ENCODE measurements around the gene DRC1. TPM values are rescaled to one million over a fixed set of nuclear protein-coding genes. Genes with fewer than 3 reads are reported as not detected.
A peak's percentile ranks its signal among the peaks of the same experiment; 100 is the strongest.

DRC1 gene
- total and polyA plus RNA-seq, 2 of the 4 experiments (the other 2 are of a cell fraction) = 0.18 TPM; not detected in 1

- H3K18ac ChIP-seq (ENCODE audit: low read depth, low read length) = no peak overlapping the region
- no peak overlapping the region for H4K8ac ChIP-seq (ENCODE audit: low read depth in 2 of 2, low read length in 2 of 2)
- no peaks in the 10 kb centered on the region for H3K9me3 ChIP-seq (ENCODE audit: control insufficient read depth, insufficient read depth, low read length)
- peak overlapping the region; percentile 51; the same call in 1 of the 2 replicates for H3K23ac ChIP-seq (ENCODE audit: low read depth, low read length)
- ATAC-seq (ENCODE audit: low read depth) = no peak
- H2BK15ac ChIP-seq (ENCODE audit: low read depth, low read length) = no peak overlapping the region
- H2BK120ac ChIP-seq (ENCODE audit: low read depth, low read length) = no peak overlapping the region
- DNase-seq = peak; percentile 21
- H3K9ac ChIP-seq (ENCODE audit: low read depth, low read length) = no peak overlapping the region
- dilution Hi-C loops (cut with HindIII; ENCODE audit: low sequenced_read_pairs, unreplicated experiment) = no loop called here
- no TSS peak for BruUV-seq (replicated peaks)
- no peak for TF ChIP-seq BHLHE40 (IDR thresholded peaks at IDR 0.05; ENCODE audit: low read depth, low read length)
- no peak for TF ChIP-seq NFE2L2 (IDR thresholded peaks at IDR 0.05; ENCODE audit: low read depth, low read length)
- no peak for TF ChIP-seq MAZ (IDR thresholded peaks at IDR 0.05; ENCODE audit: borderline replicate concordance, low read depth, low read length)
- 0 out of 2 replicates have a peak overlapping the region, but pooled peaks have one; percentile 33 for H4K91ac ChIP-seq (ENCODE audit: insufficient read depth, low read depth, low read length)
- H3K14ac ChIP-seq (replicated peaks; ENCODE audit: low read depth, low read length) = no peak overlapping the region
- H2AK5ac ChIP-seq (ENCODE audit: low read depth, low read length) = peak overlapping the region; percentile 40; the same call in 1 of the 2 replicates
- in situ Hi-C loops (cut with MboI; ENCODE audit: low sequenced_read_pairs) = no loop called here
- H2AK9ac ChIP-seq (replicated peaks; ENCODE audit: low read depth, low read length, poor library complexity) = no peak overlapping the region
- no peaks in the 10 kb centered on the region for H3K27me3 ChIP-seq (ENCODE audit: control insufficient read depth, insufficient read depth, low read length)
- H3K4me1 ChIP-seq (ENCODE audit: control insufficient read depth, insufficient read depth, low read length) = peaks cover 8% of the 10 kb centered on the region
- H3K36me3 ChIP-seq (ENCODE audit: control insufficient read depth, insufficient read depth, low read length) = no peaks in the 10 kb centered on the region
- H3K27ac ChIP-seq (ENCODE audit: insufficient read depth, low read length) = no peak overlapping the region
- H4K5ac ChIP-seq (ENCODE audit: low read depth, low read length) = no peak overlapping the region
- H3K79me1 ChIP-seq (ENCODE audit: low read depth in 1 of 2, low read length in 2 of 2) = peaks cover 18 to 73% of the 10 kb centered on the region in 2 experiments
- no peak overlapping the region for H3K4me2 ChIP-seq (ENCODE audit: low read depth, low read length)
- intact Hi-C loops (cut with micrococcal nuclease) = no loop called here
- no peak overlapping the region for H2BK5ac ChIP-seq (ENCODE audit: low read depth, low read length, poor library complexity, severe bottlenecking)
- peaks cover 13% of the 10 kb centered on the region; the same call in 1 of the 2 replicates for H4K20me1 ChIP-seq (ENCODE audit: insufficient read depth, low read length)
- CTCF ChIA-PET = interaction anchor here (1.1 kb wide), 1 partner anchor 26 kb away, joined by 3 read pairs; no protein-coding TSS in a partner anchor
- POLR2A ChIA-PET (ENCODE audit: unreplicated experiment) = no interaction called here
- no peak overlapping the region for H2AFZ ChIP-seq (replicated peaks; ENCODE audit: low read length, poor library complexity)
- no peak overlapping the region for H3K56ac ChIP-seq (ENCODE audit: extremely low read depth, insufficient read depth, low read length)
- peaks cover 8% of the 10 kb centered on the region for H3K9me1 ChIP-seq (ENCODE audit: insufficient read depth, low read length)
- no peak overlapping the region for H3K4ac ChIP-seq (ENCODE audit: low read depth, low read length)
- no peak overlapping the region for H2BK20ac ChIP-seq (ENCODE audit: low read depth, low read length)
- H3K4me3 ChIP-seq (ENCODE audit: insufficient read depth, low read depth, low read length) = no peak overlapping the region
- WGBS, 2 experiments (ENCODE audit: extremely low coverage in 2 of 2, insufficient read length in 1 of 2) = no CpG with 5 or more reads among the region's 2 CpGs
Observed at GRCh38 chr2:26356771-26357170, 44.9 kb upstream of the DRC1 start.
